Endothelial cell (in vitro differentiated cells): ENCODE measurements around the gene BUD23. TPM values are rescaled to one million over a fixed set of nuclear protein-coding genes. Genes with fewer than 3 reads are reported as not detected.
"Not testable (repeated sequence)": the region's sequence is repeated elsewhere in the genome, so short reads cannot be mapped to it uniquely, and the experiment has no call there.

Source experiments
- DNase-seq: peaks from one replicate; pipeline ENCODE4 v3.0.0; 2021; ENCODE audit warnings: low spot score
- H3K27ac Mint-ChIP-seq: one replicate; pipeline ENCODE4 v1.8.0; 2021; ENCODE audit warnings: mixed read lengths, inconsistent platforms; ENCODE audit not compliant: unreplicated experiment
- H3K27me3 Mint-ChIP-seq: one replicate; pipeline ENCODE4 v1.8.0; 2021; ENCODE audit warnings: mild to moderate bottlenecking, moderate library complexity, mixed read lengths, inconsistent platforms; ENCODE audit not compliant: unreplicated experiment
- H3K36me3 Mint-ChIP-seq: one replicate; pipeline ENCODE4 v1.8.0; 2021; ENCODE audit warnings: mild to moderate bottlenecking, low read depth, mixed read lengths, inconsistent platforms; ENCODE audit not compliant: unreplicated experiment
- H3K4me1 Mint-ChIP-seq: one replicate; pipeline ENCODE4 v1.8.0; 2021; ENCODE audit warnings: mild to moderate bottlenecking, mixed read lengths, inconsistent platforms; ENCODE audit not compliant: unreplicated experiment
- H3K4me3 Mint-ChIP-seq: one replicate; pipeline ENCODE4 v1.8.0; 2021; ENCODE audit warnings: mild to moderate bottlenecking, mixed read lengths, inconsistent platforms; ENCODE audit not compliant: unreplicated experiment
- H3K9me3 Mint-ChIP-seq: one replicate; pipeline ENCODE4 v1.8.0; 2021; ENCODE audit warnings: mixed read lengths, inconsistent platforms; ENCODE audit not compliant: unreplicated experiment
- CTCF ChIP-seq: fragments of 200-600 bp; sonication (generic); IDR thresholded peaks from one replicate; pipeline ENCODE4 v1.5.0; 2021; ENCODE audit warnings: antibody characterized with exemption; ENCODE audit not compliant: unreplicated experiment
- total RNA-seq: library from RNA; stranded (reverse); fragmentation: NEBNext Ultra II Directional; extraction: Animal tissue kit (Norgen Biotek cat#: 25700); gene quantifications from one replicate; pipeline ENCODE4 v1.2.1, GENCODE V29; 2021; ENCODE audit not compliant: unreplicated experiment

Gene BUD23
- total RNA-seq, 1 donor from 2014 or later, result 50.6 TPM

GRCh38 chr7:73674468-73675124, 8.8 kb upstream of the BUD23 start:
- Mint-ChIP-seq H3K4me3 (no peak overlapping the region), H3K36me3 (peaks cover 16% of the 10 kb centered on the region)
- no peak for DNase-seq

GRCh38 chr7:73676062-73676461, 7.3 kb upstream of the BUD23 start:
- H3K4me3 Mint-ChIP-seq, H3K27me3 Mint-ChIP-seq, H3K4me1 Mint-ChIP-seq, DNase-seq, H3K9me3 Mint-ChIP-seq, H3K27ac Mint-ChIP-seq: not testable (repeated sequence)
- H3K36me3 Mint-ChIP-seq, result peaks cover 16% of the 10 kb centered on the region

More at GRCh38 chr7:73674468-73675124, 8.8 kb upstream of the BUD23 start:
- Mint-ChIP-seq H3K9me3 (no peaks in the 10 kb centered on the region), H3K27ac (no peak overlapping the region), H3K4me1 (peaks cover 3% of the 10 kb centered on the region), H3K27me3 (peaks cover 11% of the 10 kb centered on the region)
- TF ChIP-seq CTCF, result no peak

- peak overlapping the region; percentile 18 for H3K27ac Mint-ChIP-seq
- DNase-seq, result no peak
- H3K4me1 Mint-ChIP-seq, result peaks cover 14% of the 10 kb centered on the region
- no peak overlapping the region for H3K4me3 Mint-ChIP-seq
- no peak for TF ChIP-seq CTCF
- no peaks in the 10 kb centered on the region for H3K9me3 Mint-ChIP-seq
- peaks cover 8% of the 10 kb centered on the region for H3K27me3 Mint-ChIP-seq
- peaks cover 11% of the 10 kb centered on the region for H3K36me3 Mint-ChIP-seq
Observed at GRCh38 chr7:73678862-73679261, 4.5 kb upstream of the BUD23 start.

GRCh38 chr7:73679709-73680108, 3.7 kb upstream of the BUD23 start:
- Mint-ChIP-seq H3K27me3 (peaks cover 9% of the 10 kb centered on the region), H3K4me3 (no peak overlapping the region), H3K36me3 (peaks cover 13% of the 10 kb centered on the region), H3K9me3 (no peaks in the 10 kb centered on the region), H3K4me1 (peaks cover 16% of the 10 kb centered on the region), H3K27ac (no peak overlapping the region)
- TF ChIP-seq CTCF, result no peak
- no peak for DNase-seq

GRCh38 chr7:73680501-73680900, 2.9 kb upstream of the BUD23 start:
- peaks cover 9% of the 10 kb centered on the region for H3K27me3 Mint-ChIP-seq
- H3K36me3 Mint-ChIP-seq, result peaks cover 13% of the 10 kb centered on the region
- H3K27ac Mint-ChIP-seq, result no peak overlapping the region
- H3K4me1 Mint-ChIP-seq, result peaks cover 16% of the 10 kb centered on the region
- no peak for TF ChIP-seq CTCF
- no peak overlapping the region for H3K4me3 Mint-ChIP-seq
- no peaks in the 10 kb centered on the region for H3K9me3 Mint-ChIP-seq
- DNase-seq, result no peak
